Choroid plexus epithelial cell (primary cell): ENCODE results near the gene STPG4.
"Not testable (repeated sequence)": the region's sequence is repeated elsewhere in the genome, so short reads cannot be mapped to it uniquely, and the experiment has no call there.

ENCODE experiments used
- DNase-seq: peaks from one replicate; pipeline ENCODE4 v3.0.0-alpha.2; 2010; ENCODE audit warnings: low read depth
- H3K4me3 ChIP-seq: 2 replicates; pipeline ENCODE4 v1.5.1; 2011; ENCODE audit warnings: low read depth, mild to moderate bottlenecking, control low read depth, low read length, moderate library complexity
- TF ChIP-seq, protein P1 (sequence below): conservative IDR thresholded peaks from 2 replicates; pipeline ENCODE4 v1.5.1; 2011; ENCODE audit warnings: low read depth, mild to moderate bottlenecking, control low read depth, inconsistent platforms, low read length, moderate library complexity

The STPG4 gene

DNA sequence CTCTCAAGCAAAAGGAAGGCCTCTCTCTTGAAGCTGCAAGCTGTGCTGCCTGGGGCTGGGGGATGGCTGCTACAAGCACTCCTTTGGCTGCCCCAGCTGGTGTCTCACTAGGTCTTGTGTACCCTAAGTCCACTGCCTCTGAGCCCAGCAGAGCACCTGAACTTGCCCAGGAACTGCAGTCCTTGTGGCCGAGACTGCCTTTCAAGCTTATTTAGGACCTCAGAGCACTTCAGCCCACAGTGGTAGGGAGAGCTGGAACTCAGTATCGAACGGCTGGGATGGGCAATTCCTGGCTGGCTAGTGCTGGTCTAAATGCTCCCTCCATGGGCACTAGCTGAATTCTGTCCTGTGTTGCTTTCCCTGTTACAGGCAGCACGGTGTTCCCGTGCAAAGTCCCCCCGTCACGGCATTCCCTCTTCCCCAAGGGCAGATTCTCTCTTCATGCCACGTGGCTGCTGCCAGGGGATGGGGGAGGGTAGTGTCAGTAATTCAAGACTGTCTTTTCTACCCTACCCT, 25.9 kb downstream of the STPG4 start:
- TF ChIP-seq, protein P1, sequence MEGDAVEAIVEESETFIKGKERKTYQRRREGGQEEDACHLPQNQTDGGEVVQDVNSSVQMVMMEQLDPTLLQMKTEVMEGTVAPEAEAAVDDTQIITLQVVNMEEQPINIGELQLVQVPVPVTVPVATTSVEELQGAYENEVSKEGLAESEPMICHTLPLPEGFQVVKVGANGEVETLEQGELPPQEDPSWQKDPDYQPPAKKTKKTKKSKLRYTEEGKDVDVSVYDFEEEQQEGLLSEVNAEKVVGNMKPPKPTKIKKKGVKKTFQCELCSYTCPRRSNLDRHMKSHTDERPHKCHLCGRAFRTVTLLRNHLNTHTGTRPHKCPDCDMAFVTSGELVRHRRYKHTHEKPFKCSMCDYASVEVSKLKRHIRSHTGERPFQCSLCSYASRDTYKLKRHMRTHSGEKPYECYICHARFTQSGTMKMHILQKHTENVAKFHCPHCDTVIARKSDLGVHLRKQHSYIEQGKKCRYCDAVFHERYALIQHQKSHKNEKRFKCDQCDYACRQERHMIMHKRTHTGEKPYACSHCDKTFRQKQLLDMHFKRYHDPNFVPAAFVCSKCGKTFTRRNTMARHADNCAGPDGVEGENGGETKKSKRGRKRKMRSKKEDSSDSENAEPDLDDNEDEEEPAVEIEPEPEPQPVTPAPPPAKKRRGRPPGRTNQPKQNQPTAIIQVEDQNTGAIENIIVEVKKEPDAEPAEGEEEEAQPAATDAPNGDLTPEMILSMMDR: no peak
- H3K4me3 ChIP-seq: no peak overlapping the region
- no peak for DNase-seq

DNA sequence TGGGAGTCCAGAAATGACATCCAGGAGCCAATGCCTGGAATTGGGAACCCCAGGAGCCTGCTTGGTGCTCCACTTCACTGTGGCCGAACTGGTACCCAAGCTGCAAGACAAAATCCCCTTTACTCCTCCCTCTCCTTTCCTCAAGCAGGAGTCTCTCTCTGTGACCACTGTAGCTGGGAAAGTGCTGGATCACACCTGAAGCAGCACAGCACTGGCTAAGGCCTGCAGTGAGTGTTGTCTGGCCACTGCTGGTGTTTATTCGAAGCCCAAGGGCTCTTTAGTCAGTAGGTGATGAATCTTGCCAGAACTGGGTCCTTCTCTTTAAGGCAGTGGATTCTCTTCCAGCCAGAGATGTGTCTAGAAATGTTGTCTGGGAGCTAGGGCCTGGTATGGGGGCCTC, 26.4 kb downstream of the STPG4 start:
- DNase-seq: no peak
- no peak overlapping the region for H3K4me3 ChIP-seq
- TF ChIP-seq, protein P1: no peak

DNA sequence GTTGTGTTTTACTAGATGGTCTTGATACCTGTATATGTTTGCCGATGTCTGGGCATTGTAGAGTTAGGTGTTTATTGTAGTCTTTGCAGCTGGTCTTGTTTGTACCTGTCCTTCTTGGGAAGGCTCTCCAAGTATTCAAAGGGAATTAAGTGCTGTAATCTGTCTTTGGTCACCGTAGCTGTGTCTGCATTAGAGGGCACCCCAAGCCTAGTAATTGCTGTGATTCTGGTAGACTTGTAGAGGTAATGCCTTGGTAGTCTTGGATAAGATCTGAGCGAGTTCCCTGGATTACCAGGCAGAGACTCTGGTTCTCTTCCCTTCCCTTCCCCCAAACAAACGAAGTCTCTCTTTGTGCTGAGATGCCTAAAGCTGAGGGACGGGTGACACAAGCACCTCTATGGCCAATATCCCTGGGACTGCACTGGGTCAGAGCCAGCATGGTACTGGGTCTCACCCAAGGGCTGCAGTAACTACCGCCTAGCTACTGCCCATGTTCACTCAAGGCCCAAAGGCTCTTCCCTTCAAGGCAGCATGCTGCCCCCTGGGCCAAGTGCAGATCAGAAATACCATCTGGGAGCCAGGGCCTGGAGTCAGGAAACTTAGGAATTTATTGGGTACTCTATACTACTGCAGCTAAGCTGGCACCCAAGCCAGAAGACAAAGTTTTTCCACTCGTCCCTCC, 27.1 kb downstream of the STPG4 start:
- peak; percentile 15 for DNase-seq
- H3K4me3 ChIP-seq: no peak overlapping the region

DNA sequence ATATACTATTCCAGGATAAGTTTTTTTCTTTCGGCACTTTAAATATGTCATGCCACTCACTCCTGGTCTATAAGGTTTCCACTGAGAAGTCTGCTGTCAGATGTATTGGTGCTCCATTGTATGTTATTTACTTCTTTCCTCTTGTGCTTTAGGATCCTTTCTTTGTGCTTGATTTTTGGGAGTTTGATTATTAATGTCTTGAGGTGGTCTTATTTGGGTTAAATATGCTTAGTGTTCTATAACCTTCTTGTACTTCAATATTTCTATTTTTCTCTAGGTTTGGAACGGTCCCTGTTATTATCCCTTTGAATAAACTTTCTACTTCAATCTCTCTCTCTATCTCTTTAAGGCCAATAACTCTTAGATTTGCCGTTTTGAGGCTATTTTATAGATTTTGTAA, 28.3 kb downstream of the STPG4 start:
- H3K4me3 ChIP-seq: no peak overlapping the region
- TF ChIP-seq, protein P1: no peak
- no peak for DNase-seq

More for the DNA sequence above, 27.1 kb downstream of the STPG4 start:
- TF ChIP-seq, protein P1: no peak

DNA sequence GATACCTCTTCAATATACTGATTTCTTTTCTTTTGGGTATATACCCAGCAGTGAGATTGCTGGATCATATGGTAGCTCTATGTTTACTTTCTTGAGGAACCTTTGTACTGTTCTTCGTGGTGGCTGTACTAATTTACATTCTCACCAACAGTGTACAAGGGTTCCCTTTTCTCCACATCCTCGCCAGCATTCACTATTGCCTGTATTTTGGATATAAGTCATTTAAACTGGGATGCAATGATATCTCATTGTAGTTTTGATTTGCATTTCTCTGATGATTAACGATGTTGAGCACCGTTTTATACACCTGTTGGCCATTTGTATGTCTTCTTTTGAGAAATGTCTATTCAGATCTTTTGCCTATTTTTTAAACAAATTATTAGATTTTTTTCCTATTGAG, 30.4 kb downstream of the STPG4 start:
- not testable (repeated sequence) for H3K4me3 ChIP-seq, DNase-seq

DNA sequence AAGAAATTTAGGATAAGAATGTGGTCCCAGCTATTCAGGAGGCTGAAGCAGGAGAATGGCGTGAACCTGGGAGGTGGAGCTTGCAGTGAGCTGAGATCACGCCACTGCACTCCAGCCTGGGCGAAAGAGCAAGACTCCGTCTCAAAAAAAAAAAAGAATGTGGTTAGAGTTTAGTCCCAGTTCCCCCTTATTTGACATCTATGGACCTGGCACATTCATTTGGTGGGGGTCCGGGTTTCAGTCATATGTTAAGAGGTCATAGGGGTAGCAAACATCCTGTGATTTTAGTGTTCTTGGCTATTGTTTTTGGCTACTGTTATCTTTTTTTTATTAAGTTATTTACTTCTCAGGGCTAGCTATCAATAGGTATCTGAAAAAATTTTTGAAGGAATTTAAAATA, 34.7 kb downstream of the STPG4 start:
- not testable (repeated sequence) for H3K4me3 ChIP-seq, DNase-seq

DNA sequence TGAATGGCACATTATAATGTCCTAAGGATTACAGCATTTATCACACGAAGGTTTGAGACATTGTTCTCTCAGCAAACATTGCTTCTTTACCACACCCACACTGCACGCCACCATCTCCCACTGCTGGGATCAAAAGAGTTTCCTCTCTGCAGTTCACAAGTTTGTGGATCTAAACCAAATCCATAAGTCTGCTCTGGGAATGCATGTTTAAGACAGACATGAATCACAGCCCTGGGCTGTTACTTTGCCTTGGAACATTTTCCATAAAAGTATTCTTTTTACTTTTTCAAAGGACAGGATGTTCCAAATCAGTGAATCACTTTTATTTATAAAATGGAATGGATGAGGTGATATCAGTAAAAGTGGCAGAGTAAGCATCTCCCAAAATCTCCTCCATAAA, 36.1 kb downstream of the STPG4 start:
- H3K4me3 ChIP-seq: no peak overlapping the region
- TF ChIP-seq, protein P1: no peak
- DNase-seq: peak; percentile 42

DNA sequence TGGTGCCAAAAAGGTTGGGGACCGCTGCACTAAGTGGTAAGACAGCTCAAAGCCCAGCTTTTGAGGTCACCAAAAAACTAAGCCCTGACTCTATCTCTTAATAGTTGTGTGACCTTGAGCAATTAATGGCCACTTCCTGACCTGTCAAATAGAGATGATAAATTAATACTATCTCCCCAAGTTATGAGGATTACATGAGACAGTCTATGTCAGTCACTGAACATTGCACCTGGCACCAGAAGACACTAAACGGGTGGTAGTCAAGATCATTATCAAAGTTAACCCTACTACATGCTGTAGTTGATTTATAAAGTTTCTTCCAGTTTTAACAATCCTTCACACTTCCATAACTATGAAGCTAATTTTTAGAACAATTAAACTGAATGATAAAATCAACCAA, 36.5 kb downstream of the STPG4 start:
- no peak overlapping the region for H3K4me3 ChIP-seq
- TF ChIP-seq, protein P1: no peak
- no peak for DNase-seq
